Stimulated activated CD4-positive, alpha-beta T cell treated with anti-CD3 and anti-CD28 coated beads, Interleukin-2, amount 100 ng/mL, for 4 hours (primary cell): ENCODE results near the gene IRF2BP1.

Source experiments
- DNase-seq: peaks from one replicate; pipeline ENCODE4 v3.0.0-alpha.2; 2020; ENCODE audit warnings: low read depth

IRF2BP1 gene

DNA sequence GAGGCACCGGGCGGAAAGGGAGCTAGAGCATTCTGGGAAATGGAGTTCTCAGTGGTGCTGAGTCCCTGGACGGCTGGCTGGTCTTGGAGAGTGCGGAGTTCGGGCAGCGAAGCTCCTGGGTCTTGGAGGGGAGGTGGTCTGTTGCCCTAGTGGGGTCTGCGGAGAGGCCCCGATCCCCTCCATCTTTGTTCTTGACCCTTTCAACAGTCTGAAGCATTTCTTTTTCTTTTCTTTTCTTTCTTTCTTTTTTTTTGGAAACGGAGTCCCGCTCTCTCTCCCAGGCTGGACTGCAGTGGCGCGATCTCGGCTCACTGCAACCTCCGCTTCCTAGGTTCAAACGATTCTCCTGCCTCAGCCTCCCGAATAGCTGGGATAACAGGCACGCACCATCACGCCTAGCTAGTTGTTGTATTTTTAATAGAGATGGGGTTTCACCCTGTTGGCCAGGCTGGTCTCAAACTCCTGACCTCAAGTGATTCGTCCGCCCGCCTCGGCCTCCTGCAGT is 22.6 kb downstream of the IRF2BP1 start:
- DNase-seq, result no peak

DNA sequence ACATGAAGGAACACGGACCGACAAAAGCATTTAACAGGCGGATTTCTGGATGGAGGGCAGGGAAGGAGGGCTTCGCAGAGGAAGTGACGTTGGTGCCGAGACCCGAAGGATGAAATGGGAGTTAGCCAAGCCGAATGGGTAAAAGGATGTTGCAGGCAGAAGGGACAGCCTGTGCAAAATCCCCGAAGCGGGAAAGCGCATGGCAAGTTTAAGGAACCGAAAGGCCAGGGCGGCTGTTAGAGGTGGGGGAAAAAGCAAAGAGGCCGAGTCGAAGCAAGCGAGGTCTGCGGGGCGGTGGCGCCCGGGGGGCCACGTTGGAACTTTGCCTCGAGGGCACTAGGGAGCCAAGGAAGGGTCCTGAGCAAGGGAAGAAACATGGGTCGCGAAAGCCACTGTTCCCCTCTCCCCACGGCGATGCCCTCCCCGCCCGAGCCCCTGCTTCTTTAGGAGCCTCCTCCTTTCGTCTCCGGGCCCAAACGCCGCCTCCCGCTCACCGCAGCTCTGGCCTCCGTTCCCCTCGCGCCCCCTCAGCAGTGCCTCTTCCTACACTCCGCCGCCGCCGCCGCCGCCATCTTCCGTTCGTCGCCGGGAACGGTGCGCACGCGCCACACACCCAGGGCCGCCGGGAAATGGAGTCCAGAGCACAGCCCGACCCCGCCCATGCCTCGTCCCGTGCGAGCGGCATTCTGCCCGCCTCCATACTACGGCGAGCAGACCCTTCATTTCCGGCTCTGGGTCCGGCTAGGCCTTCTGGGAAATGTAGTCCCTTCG is 23.2 kb downstream of the IRF2BP1 start, which contains the start of gene SYMPK:
SYMPK (minus strand) TSS at position 584 of the 771 bp plus-strand sequence. CDS start 8,652 bp downstream, outside the sequence.
- DNase-seq, result peak; percentile 99

GRCh38 chr19:45862271-45862563 is 23.7 kb downstream of the IRF2BP1 start:
- no peak for DNase-seq

DNA sequence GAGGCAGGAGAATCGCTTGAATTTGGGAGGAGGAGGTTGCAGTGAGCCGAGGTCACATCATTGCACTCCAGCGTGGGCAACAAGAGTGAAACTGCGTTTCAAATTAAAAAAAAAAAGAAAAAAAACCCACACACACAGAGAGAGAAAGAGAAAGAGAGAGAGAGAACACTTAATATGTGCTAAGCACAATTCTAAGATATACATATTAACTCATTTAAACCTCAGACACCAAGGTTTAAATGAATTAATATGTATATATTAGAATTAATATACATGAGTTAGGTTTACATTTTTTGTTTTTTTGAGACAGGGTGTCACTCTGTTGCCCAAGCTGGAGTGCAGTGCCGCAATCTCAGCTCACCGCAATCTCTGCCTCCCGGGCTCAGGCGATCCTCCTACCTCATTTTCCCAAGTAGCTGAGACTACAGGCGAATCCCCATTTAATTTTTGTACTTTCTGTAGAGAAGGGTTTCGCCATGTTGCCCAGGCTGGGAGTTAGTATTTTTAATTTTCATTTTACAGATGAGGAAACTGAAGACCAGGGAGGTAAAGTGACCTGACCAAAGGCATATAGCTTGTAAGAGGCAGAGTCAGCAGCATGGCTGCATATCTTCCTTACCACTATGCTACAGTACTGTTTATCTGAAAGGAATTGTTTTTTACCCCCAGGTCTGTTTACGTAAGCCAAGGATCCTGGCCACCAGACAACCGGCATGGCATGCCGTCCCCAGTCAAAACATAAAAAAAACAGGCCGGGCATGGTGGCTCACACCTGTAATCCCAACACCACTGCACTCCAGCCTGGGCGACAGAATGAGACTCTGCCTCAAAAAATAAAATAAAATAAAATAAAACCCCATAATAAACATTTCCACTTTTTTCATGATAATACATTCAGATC is 25.3 kb downstream of the IRF2BP1 start:
- no peak for DNase-seq

DNA sequence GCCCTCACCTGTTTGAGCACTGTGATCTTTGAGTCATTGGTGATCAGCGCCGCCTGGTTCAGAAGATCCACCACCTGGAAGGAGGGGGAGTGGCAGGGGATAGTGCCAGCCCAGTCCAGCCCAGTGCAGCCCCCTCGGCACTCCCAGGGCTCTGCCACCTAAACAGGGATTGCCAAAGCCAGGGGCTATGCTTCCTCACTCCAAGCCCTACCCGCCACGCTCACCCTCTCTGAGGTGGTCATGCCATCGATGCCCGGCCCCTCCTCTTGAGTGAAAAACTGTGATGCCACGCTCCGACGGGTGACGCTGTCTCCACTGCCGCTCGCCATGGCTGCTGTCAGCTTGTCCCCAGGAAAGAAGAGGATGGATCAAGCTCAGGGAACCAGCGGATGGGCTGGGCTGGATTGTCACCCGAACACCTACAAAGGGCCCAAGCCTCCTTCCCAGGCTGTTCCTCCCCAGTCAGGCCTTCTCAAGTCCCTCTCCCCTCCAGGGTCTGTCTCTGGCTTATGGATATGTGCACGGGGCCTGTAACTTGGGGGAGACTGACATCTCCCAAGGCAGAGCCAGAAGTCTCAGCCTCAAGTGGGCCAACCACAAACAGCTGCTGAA is 31.7 kb downstream of the IRF2BP1 start:
- DNase-seq, result no peak

DNA sequence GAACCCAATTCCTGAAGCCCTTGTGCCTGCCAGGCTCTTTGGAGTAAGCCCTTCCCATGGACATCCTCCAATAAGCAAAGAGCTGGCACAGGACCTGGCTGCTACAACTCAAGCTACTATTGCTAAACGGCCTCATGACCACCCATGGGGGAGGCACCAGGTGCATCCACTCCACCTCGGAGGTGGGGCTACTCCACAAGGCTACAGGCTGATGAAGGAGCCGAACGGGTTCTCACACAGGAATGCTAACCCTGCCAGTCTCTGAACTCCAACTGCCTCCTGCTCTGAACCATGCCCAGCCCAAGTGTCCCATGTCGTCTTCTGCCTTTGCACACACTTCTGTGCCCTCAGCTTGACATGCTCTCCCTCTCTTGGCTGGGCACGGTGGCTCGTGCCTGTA is 33.0 kb downstream of the IRF2BP1 start:
- DNase-seq, result no peak

DNA sequence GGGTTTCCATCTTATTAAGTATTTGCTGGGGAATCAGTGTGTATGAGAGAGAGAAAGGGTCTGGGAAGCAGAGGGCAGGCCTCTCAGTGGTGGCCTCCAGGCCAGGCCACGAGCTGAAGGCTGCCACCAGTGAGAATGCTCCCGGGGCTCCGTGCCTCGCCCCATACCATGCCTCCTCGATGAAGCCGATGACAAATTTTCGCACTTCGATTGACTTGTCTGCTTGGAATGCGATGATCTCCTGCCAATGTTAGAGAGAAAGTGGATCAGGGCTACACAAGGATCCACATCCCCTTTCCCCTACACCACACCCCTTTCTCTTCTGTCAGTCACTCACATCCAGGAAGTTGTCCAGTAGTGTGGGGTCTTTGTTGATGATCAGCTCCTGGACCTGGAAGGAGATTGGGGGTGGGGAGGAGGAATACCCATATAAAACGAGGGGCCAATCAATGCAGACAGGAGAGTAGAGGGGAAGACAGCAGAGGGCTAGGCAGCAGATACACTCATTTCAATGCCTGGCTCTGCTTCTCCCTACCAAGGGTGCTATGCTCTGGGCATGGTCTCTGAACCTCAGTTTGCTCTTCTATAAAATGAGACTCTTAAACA is 33.7 kb downstream of the IRF2BP1 start:
- no peak for DNase-seq

- DNase-seq, result no peak
Observed at GRCh38 chr19:45848922-45849321, 37.0 kb downstream of the IRF2BP1 start.

DNA sequence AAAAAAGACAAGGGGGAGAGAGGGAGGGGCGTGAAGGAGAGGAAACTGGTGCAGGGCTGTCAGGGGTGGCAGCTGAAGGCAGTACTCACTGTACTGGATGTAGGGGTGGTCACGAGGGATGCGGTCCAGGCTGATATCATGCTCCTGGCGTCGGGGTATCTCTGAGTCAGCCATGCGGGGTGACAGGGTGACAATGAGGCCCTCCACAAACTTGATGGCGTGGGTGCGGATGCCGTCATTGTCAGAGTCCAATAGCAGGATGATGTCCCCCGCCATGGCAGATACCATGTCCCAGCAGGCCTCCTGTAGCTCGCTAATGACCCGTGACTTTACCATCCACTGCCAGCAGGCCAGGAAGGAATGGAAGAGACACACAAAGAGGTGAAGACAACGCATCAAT is 38.3 kb downstream of the IRF2BP1 start:
- DNase-seq, result no peak

DNA sequence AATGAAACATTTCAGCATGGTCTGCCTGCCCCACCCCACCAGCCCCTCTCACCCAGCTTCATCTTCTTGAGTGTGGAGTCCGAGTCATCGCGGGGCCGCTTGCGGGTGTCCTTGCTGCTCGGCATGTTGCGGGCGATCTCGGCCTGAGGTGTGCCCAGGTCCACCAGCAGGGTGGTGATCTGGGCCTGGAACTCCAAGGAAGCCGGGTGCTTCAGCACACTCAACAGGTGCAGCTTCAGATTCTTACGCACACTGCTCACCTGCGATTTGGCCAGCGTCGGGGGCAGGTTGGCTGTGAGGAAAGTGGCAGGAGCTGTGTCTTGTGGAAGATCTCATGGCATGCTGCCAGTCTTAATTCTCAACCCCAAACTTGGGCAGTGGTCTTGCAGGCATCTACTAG is 43.7 kb downstream of the IRF2BP1 start:
- DNase-seq, result no peak

GRCh38 chr19:45834970-45835369 is 51.0 kb downstream of the IRF2BP1 start:
- DNase-seq, result no peak
